ENCODE measurements around the gene VPS36.

VPS36 gene

GRCh38 chr13:52446265-52446664 lies 4.2 kb downstream of the VPS36 start:
- ChIA-PET POLR2A (no interaction called here), CTCF (no interaction called here)
- TF ChIP-seq L3MBTL2 (conservative IDR thresholded peaks at IDR 0.05) = no peak
- no peak for TF ChIP-seq BHLHE40 (IDR thresholded peaks at IDR 0.05; ENCODE audit: borderline replicate concordance)
- no peak for TF ChIP-seq ZNF384 (IDR thresholded peaks at IDR 0.05)
- no peak for TF ChIP-seq LEF1 (IDR thresholded peaks at IDR 0.05; ENCODE audit: borderline replicate concordance)
- TF ChIP-seq FOXA1 (IDR thresholded peaks at IDR 0.05) = no peak
- no peak for TF ChIP-seq NFRKB (IDR thresholded peaks at IDR 0.05)
- TF ChIP-seq FOXK2 (IDR thresholded peaks at IDR 0.05) = no peak
- no peak for TF ChIP-seq HDGF (IDR thresholded peaks at IDR 0.05; ENCODE audit: borderline replicate concordance)
- no peak for TF ChIP-seq SP1 (IDR thresholded peaks at IDR 0.05)
- TF ChIP-seq FOXM1 (IDR thresholded peaks at IDR 0.05; ENCODE audit: borderline replicate concordance) = no peak
- TF ChIP-seq TARDBP (IDR thresholded peaks at IDR 0.05) = no peak
- no peak for TF ChIP-seq ARNT (IDR thresholded peaks at IDR 0.05)
- TF ChIP-seq, protein P1, sequence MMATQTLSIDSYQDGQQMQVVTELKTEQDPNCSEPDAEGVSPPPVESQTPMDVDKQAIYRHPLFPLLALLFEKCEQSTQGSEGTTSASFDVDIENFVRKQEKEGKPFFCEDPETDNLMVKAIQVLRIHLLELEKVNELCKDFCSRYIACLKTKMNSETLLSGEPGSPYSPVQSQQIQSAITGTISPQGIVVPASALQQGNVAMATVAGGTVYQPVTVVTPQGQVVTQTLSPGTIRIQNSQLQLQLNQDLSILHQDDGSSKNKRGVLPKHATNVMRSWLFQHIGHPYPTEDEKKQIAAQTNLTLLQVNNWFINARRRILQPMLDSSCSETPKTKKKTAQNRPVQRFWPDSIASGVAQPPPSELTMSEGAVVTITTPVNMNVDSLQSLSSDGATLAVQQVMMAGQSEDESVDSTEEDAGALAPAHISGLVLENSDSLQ (IDR thresholded peaks at IDR 0.05) = no peak
- no peak for TF ChIP-seq ELF4 (IDR thresholded peaks at IDR 0.05)
- no peak for TF ChIP-seq SUZ12 (IDR thresholded peaks at IDR 0.05)
- no peak for TF ChIP-seq CTBP1 (IDR thresholded peaks at IDR 0.05; ENCODE audit: borderline replicate concordance)
- no peak for DNase-seq (ENCODE audit: extremely low spot score)

- CTCF ChIA-PET = no interaction called here
- TF ChIP-seq TARDBP (IDR thresholded peaks at IDR 0.05) (no peak), L3MBTL2 (conservative IDR thresholded peaks at IDR 0.05) (no peak), SP1 (IDR thresholded peaks at IDR 0.05) (no peak), LEF1 (IDR thresholded peaks at IDR 0.05; ENCODE audit: borderline replicate concordance) (no peak), SUZ12 (IDR thresholded peaks at IDR 0.05) (no peak), ELF4 (IDR thresholded peaks at IDR 0.05) (no peak), ARNT (IDR thresholded peaks at IDR 0.05) (no peak), FOXA1 (IDR thresholded peaks at IDR 0.05) (no peak), HDGF (IDR thresholded peaks at IDR 0.05; ENCODE audit: borderline replicate concordance) (no peak), FOXM1 (IDR thresholded peaks at IDR 0.05; ENCODE audit: borderline replicate concordance) (no peak), FOXK2 (IDR thresholded peaks at IDR 0.05) (no peak), NFRKB (IDR thresholded peaks at IDR 0.05) (no peak), BHLHE40 (IDR thresholded peaks at IDR 0.05; ENCODE audit: borderline replicate concordance) (no peak), CTBP1 (IDR thresholded peaks at IDR 0.05; ENCODE audit: borderline replicate concordance) (no peak), ZNF384 (IDR thresholded peaks at IDR 0.05) (no peak)
- TF ChIP-seq, protein P1 (IDR thresholded peaks at IDR 0.05) = no peak
Observed at GRCh38 chr13:52432456-52432855, 18.0 kb downstream of the VPS36 start.

DNA sequence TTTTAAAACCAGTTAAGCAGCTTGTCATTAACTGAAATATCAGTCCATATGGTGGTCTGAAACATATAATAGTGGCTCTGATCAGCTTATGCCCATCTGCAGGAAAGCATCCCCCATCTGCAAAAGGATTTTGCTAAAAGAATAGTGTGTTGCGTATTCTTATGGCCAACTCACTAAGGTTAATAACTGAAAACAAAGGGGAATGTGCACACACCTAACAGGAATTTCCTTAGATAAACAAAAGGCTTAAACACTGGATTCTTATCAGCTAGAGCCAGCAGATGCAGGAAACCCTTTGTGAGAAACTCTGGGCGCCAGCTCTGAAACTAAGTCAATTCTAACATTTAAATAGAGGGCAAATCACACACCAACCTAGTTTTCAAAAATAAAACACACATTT lies 22.1 kb downstream of the VPS36 start:
- ChIA-PET POLR2A (interaction anchor here (1.0 kb wide), 1 partner anchor 23 kb away, joined by 3 read pairs; no protein-coding TSS in a partner anchor), CTCF (interaction anchor here (0.8 kb wide), 1 partner anchor 22 kb away, joined by 3 read pairs; the partner anchor contains the start of gene VPS36)
- no peak for DNase-seq (ENCODE audit: extremely low spot score)
- TF ChIP-seq FOXK2 (IDR thresholded peaks at IDR 0.05) = no peak
- no peak for TF ChIP-seq SP1 (IDR thresholded peaks at IDR 0.05)
- TF ChIP-seq ARNT (IDR thresholded peaks at IDR 0.05) = no peak
- TF ChIP-seq, protein P1 (IDR thresholded peaks at IDR 0.05) = no peak
- no peak for TF ChIP-seq LEF1 (IDR thresholded peaks at IDR 0.05; ENCODE audit: borderline replicate concordance)
- no peak for TF ChIP-seq HDGF (IDR thresholded peaks at IDR 0.05; ENCODE audit: borderline replicate concordance)
- TF ChIP-seq TARDBP (IDR thresholded peaks at IDR 0.05) = no peak
- no peak for TF ChIP-seq FOXA1 (IDR thresholded peaks at IDR 0.05)
- no peak for TF ChIP-seq BHLHE40 (IDR thresholded peaks at IDR 0.05; ENCODE audit: borderline replicate concordance)
- TF ChIP-seq SUZ12 (IDR thresholded peaks at IDR 0.05) = no peak
- TF ChIP-seq NFRKB (IDR thresholded peaks at IDR 0.05) = no peak
- no peak for TF ChIP-seq ELF4 (IDR thresholded peaks at IDR 0.05)
- no peak for TF ChIP-seq FOXM1 (IDR thresholded peaks at IDR 0.05; ENCODE audit: borderline replicate concordance)
- TF ChIP-seq ZNF384 (IDR thresholded peaks at IDR 0.05) = no peak
- TF ChIP-seq CTBP1 (IDR thresholded peaks at IDR 0.05; ENCODE audit: borderline replicate concordance) = no peak
- TF ChIP-seq L3MBTL2 (conservative IDR thresholded peaks at IDR 0.05) = no peak

More at GRCh38 chr13:52432456-52432855, 18.0 kb downstream of the VPS36 start:
- POLR2A ChIA-PET = no interaction called here
- DNase-seq (ENCODE audit: extremely low spot score) = no peak

- ChIA-PET POLR2A (no interaction called here), CTCF (no interaction called here)
- no peak for TF ChIP-seq CTBP1 (IDR thresholded peaks at IDR 0.05; ENCODE audit: borderline replicate concordance)
- TF ChIP-seq ELF4 (IDR thresholded peaks at IDR 0.05) = no peak
- no peak for TF ChIP-seq FOXK2 (IDR thresholded peaks at IDR 0.05)
- no peak for TF ChIP-seq ZNF384 (IDR thresholded peaks at IDR 0.05)
- no peak for TF ChIP-seq TARDBP (IDR thresholded peaks at IDR 0.05)
- no peak for TF ChIP-seq ARNT (IDR thresholded peaks at IDR 0.05)
- TF ChIP-seq SP1 (IDR thresholded peaks at IDR 0.05) = no peak
- TF ChIP-seq BHLHE40 (IDR thresholded peaks at IDR 0.05; ENCODE audit: borderline replicate concordance) = no peak
- TF ChIP-seq SUZ12 (IDR thresholded peaks at IDR 0.05) = no peak
- TF ChIP-seq LEF1 (IDR thresholded peaks at IDR 0.05; ENCODE audit: borderline replicate concordance) = no peak
- TF ChIP-seq FOXM1 (IDR thresholded peaks at IDR 0.05; ENCODE audit: borderline replicate concordance) = no peak
- TF ChIP-seq, protein P1 (IDR thresholded peaks at IDR 0.05) = no peak
- no peak for TF ChIP-seq L3MBTL2 (conservative IDR thresholded peaks at IDR 0.05)
- no peak for TF ChIP-seq NFRKB (IDR thresholded peaks at IDR 0.05)
- no peak for TF ChIP-seq FOXA1 (IDR thresholded peaks at IDR 0.05)
- no peak for TF ChIP-seq HDGF (IDR thresholded peaks at IDR 0.05; ENCODE audit: borderline replicate concordance)
- DNase-seq (ENCODE audit: extremely low spot score) = no peak
Observed at GRCh38 chr13:52421216-52421615, 29.2 kb downstream of the VPS36 start.

- no peak for DNase-seq (ENCODE audit: extremely low spot score)
- TF ChIP-seq LEF1 (IDR thresholded peaks at IDR 0.05; ENCODE audit: borderline replicate concordance) = no peak
- no peak for TF ChIP-seq BHLHE40 (IDR thresholded peaks at IDR 0.05; ENCODE audit: borderline replicate concordance)
- TF ChIP-seq L3MBTL2 (conservative IDR thresholded peaks at IDR 0.05) = no peak
- no peak for TF ChIP-seq CTBP1 (IDR thresholded peaks at IDR 0.05; ENCODE audit: borderline replicate concordance)
- no peak for TF ChIP-seq HDGF (IDR thresholded peaks at IDR 0.05; ENCODE audit: borderline replicate concordance)
- no peak for TF ChIP-seq ZNF384 (IDR thresholded peaks at IDR 0.05)
- no peak for TF ChIP-seq ARNT (IDR thresholded peaks at IDR 0.05)
- TF ChIP-seq SP1 (IDR thresholded peaks at IDR 0.05) = no peak
- TF ChIP-seq SUZ12 (IDR thresholded peaks at IDR 0.05) = no peak
- no peak for TF ChIP-seq ELF4 (IDR thresholded peaks at IDR 0.05)
- no peak for TF ChIP-seq FOXM1 (IDR thresholded peaks at IDR 0.05; ENCODE audit: borderline replicate concordance)
- TF ChIP-seq FOXA1 (IDR thresholded peaks at IDR 0.05) = no peak
- CTCF ChIA-PET = no interaction called here
- POLR2A ChIA-PET = no interaction called here
Observed at GRCh38 chr13:52419080-52419479, 31.4 kb downstream of the VPS36 start.
